SK-N-SH treated with all-trans-retinoic acid at 6 μM for 48 hours (cell line): ENCODE data around the gene MYLK.

Experiments
- ATAC-seq: fragments of 200-7000 bp; cut with Tn5 transposase; 3 replicates; pipeline ENCODE4 v1.9.1; 2020; ENCODE audit warnings: mild to moderate bottlenecking, moderate library complexity
- ARNTL ChIP-seq: fragments of 450-650 bp; formaldehyde crosslinking; IDR thresholded peaks from 2 replicates; pipeline ENCODE4 v1.5.0; 2020; ENCODE audit warnings: low read depth, mild to moderate bottlenecking, moderate library complexity, borderline replicate concordance
- BACH2 ChIP-seq: fragments of 250-450 bp; sonication (Bioruptor Pico); IDR thresholded peaks from 2 replicates; pipeline ENCODE4 v1.9.0; 2021; ENCODE audit warnings: mild to moderate bottlenecking, borderline replicate concordance
- CREB5 ChIP-seq: fragments of 250-450 bp; sonication (Bioruptor Pico); IDR thresholded peaks from 2 replicates; pipeline ENCODE4 v1.5.1; 2020; ENCODE audit warnings: low read depth, mild to moderate bottlenecking, moderate library complexity
- CSDC2 ChIP-seq: fragments of 250-450 bp; sonication (Bioruptor Pico); IDR thresholded peaks from 2 replicates; pipeline ENCODE4 v1.5.0; 2020; ENCODE audit warnings: mild to moderate bottlenecking, moderate library complexity
- CSRNP3 ChIP-seq: fragments of 250-450 bp; sonication (Bioruptor Pico); IDR thresholded peaks from 2 replicates; pipeline ENCODE4 v1.5.1; 2021; ENCODE audit warnings: mild to moderate bottlenecking, moderate library complexity
- GLIS3 ChIP-seq: fragments of 250-450 bp; sonication (Bioruptor Pico); IDR thresholded peaks from 2 replicates; pipeline ENCODE4 v1.5.0; 2020; ENCODE audit warnings: mild to moderate bottlenecking, moderate library complexity
- ISL1 ChIP-seq: fragments of 250-450 bp; sonication (Bioruptor Pico); IDR thresholded peaks from 2 replicates; pipeline ENCODE4 v2.1.2; 2022; ENCODE audit warnings: mild to moderate bottlenecking, moderate library complexity
- OSR1 ChIP-seq: fragments of 250-450 bp; sonication (Bioruptor Pico); IDR thresholded peaks from 2 replicates; pipeline ENCODE4 v1.8.0; 2022; ENCODE audit warnings: moderate library complexity, mild to moderate bottlenecking, inconsistent platforms
- PATZ1 ChIP-seq: fragments of 250-450 bp; sonication (Bioruptor Pico); IDR thresholded peaks from 2 replicates; pipeline ENCODE4 v1.8.0; 2020; ENCODE audit warnings: mild to moderate bottlenecking, moderate library complexity, borderline replicate concordance
- POU6F1 ChIP-seq: fragments of 250-450 bp; sonication (Bioruptor Pico); IDR thresholded peaks from 2 replicates; pipeline ENCODE4 v1.8.0; 2021; ENCODE audit warnings: low read depth, mild to moderate bottlenecking, moderate library complexity, borderline replicate concordance
- RARB ChIP-seq: fragments of 250-450 bp; sonication (Bioruptor Pico); IDR thresholded peaks from 2 replicates; pipeline ENCODE4 v1.8.0; 2021; ENCODE audit warnings: mild to moderate bottlenecking, moderate library complexity
- SNAI2 ChIP-seq: fragments of 250-450 bp; sonication (Bioruptor Pico); IDR thresholded peaks from 2 replicates; pipeline ENCODE4 v1.5.0; 2020; ENCODE audit warnings: mild to moderate bottlenecking, moderate library complexity
- TCF4 ChIP-seq: fragments of 250-450 bp; sonication (Bioruptor Pico); IDR thresholded peaks from 2 replicates; pipeline ENCODE4 v1.8.0; 2021; ENCODE audit warnings: mild to moderate bottlenecking, moderate library complexity, borderline replicate concordance
- TSHZ2 ChIP-seq: fragments of 250-450 bp; sonication (Bioruptor Pico); IDR thresholded peaks from 2 replicates; pipeline ENCODE4 v1.5.0; 2020; ENCODE audit warnings: mild to moderate bottlenecking, moderate library complexity
- ZC3H10 ChIP-seq: fragments of 250-450 bp; sonication (Bioruptor Pico); IDR thresholded peaks from 2 replicates; pipeline ENCODE4 v1.5.1; 2021; ENCODE audit warnings: mild to moderate bottlenecking, moderate library complexity
- ZFP3 ChIP-seq: fragments of 250-450 bp; sonication (Bioruptor Pico); IDR thresholded peaks from 2 replicates; pipeline ENCODE4 v1.5.0; 2020; ENCODE audit warnings: mild to moderate bottlenecking, moderate library complexity
- ZFP30 ChIP-seq: fragments of 450-650 bp; formaldehyde crosslinking; IDR thresholded peaks from 2 replicates; pipeline ENCODE4 v1.5.0; 2022; ENCODE audit warnings: mild to moderate bottlenecking, moderate library complexity
- ZNF565 ChIP-seq: fragments of 450-650 bp; formaldehyde crosslinking; conservative IDR thresholded peaks from 2 replicates; pipeline ENCODE4 v1.5.0; 2020; ENCODE audit warnings: low read depth, mild to moderate bottlenecking, moderate library complexity
- ZNF70 ChIP-seq: fragments of 450-650 bp; formaldehyde crosslinking; IDR thresholded peaks from 2 replicates; pipeline ENCODE4 v1.5.0; 2020; ENCODE audit warnings: mild to moderate bottlenecking, moderate library complexity
- ZNF8 ChIP-seq: fragments of 450-650 bp; formaldehyde crosslinking; IDR thresholded peaks from 2 replicates; pipeline ENCODE4 v1.5.0; 2020; ENCODE audit warnings: mild to moderate bottlenecking, moderate library complexity

MYLK gene

GRCh38 chr3:123808812-123809211 lies 75.3 kb downstream of the MYLK start:
- no peak for ATAC-seq
- TF ChIP-seq ZNF8 (CRISPR knock-in tag) (no peak), ZNF565 (CRISPR knock-in tag) (no peak), BACH2 (no peak), ZC3H10 (CRISPR knock-in tag) (no peak), ZFP3 (CRISPR knock-in tag) (no peak), POU6F1 (CRISPR knock-in tag) (no peak), ZNF70 (no peak), OSR1 (no peak), CREB5 (CRISPR knock-in tag) (no peak), ARNTL (no peak), CSRNP3 (CRISPR knock-in tag) (no peak), RARB (CRISPR knock-in tag) (no peak), CSDC2 (CRISPR knock-in tag) (no peak), GLIS3 (CRISPR knock-in tag) (no peak), PATZ1 (CRISPR knock-in tag) (no peak), ISL1 (no peak), SNAI2 (CRISPR knock-in tag) (no peak)
- TF ChIP-seq, all 23 proteins: peak for 0

GRCh38 chr3:123807820-123808219 lies 76.3 kb downstream of the MYLK start:
- TF ChIP-seq PATZ1 (CRISPR knock-in tag) (no peak), SNAI2 (CRISPR knock-in tag) (peak; percentile 62; the same call in 1 of the 2 replicates), TSHZ2 (CRISPR knock-in tag) (0 out of 2 replicates have a peak, but pooled peaks have one; percentile 34)
- TF ChIP-seq, all 23 proteins: peak for 2
- ATAC-seq: peak; percentile 36

GRCh38 chr3:123805504-123805903 lies 78.6 kb downstream of the MYLK start:
- TF ChIP-seq ISL1 (no peak), ZNF565 (CRISPR knock-in tag) (no peak), PATZ1 (CRISPR knock-in tag) (no peak), TCF4 (no peak), CSDC2 (CRISPR knock-in tag) (no peak), ZFP30 (no peak), RARB (CRISPR knock-in tag) (no peak), GLIS3 (CRISPR knock-in tag) (no peak), ZFP3 (CRISPR knock-in tag) (no peak), ARNTL (no peak)
- no peak for ATAC-seq
